Kidney (tissue), 14 donors: ENCODE results near the gene FKBP6. TPM values are rescaled to one million over a fixed set of nuclear protein-coding genes. Genes with fewer than 3 reads are reported as not detected.

Experiments used
- DNase-seq, 5 donors: peaks; one replicate each; pipeline ENCODE4 v3.0.0-alpha.2; 2013 to 2020
- FAIRE-seq: peaks from 2 replicates; lab custom pipeline; 2012; peaks lifted over from hg19 to GRCh38; lab: Jason Lieb, UNC
- H3K27ac ChIP-seq, 2 donors: one replicate each; pipeline ENCODE4 v1.7.0; 2013; ENCODE audit warnings: low read depth in 2 of 2, low read length in 2 of 2, inconsistent platforms in 1 of 2
- H3K27me3 ChIP-seq: one replicate; pipeline ENCODE4 v1.7.1; 2013; ENCODE audit warnings: low read length, inconsistent platforms; ENCODE audit not compliant: control insufficient read depth, insufficient read depth
- H3K36me3 ChIP-seq, 3 donors: one replicate each; pipeline versions ENCODE4 v1.7.0 to v1.7.1; 2013; ENCODE audit warnings: low read length in 3 of 3, control low read depth in 1 of 3, inconsistent platforms in 1 of 3; ENCODE audit not compliant: insufficient read depth in 3 of 3, control insufficient read depth in 2 of 3
- H3K4me1 ChIP-seq, 3 donors: one replicate each; pipeline versions ENCODE4 v1.7.0 to v1.7.1; 2013; ENCODE audit warnings: low read length in 3 of 3, inconsistent platforms in 1 of 3, low read depth in 1 of 3; ENCODE audit not compliant: control insufficient read depth in 2 of 3, insufficient read depth in 2 of 3
- H3K4me3 ChIP-seq, 3 donors: one replicate each; pipeline versions ENCODE4 v1.7.0 to v1.8.1; 2013; ENCODE audit warnings: low read length in 3 of 3, control low read depth in 1 of 3, inconsistent platforms in 1 of 3
- H3K9ac ChIP-seq, 3 donors: one replicate each; pipeline versions ENCODE4 v1.7.0 to v1.7.1; 2013; ENCODE audit warnings: low read length in 3 of 3, control low read depth in 1 of 3, inconsistent platforms in 1 of 3
- H3K9me3 ChIP-seq, 3 donors: one replicate each; pipeline versions ENCODE4 v1.7.0 to v1.7.1; 2013; ENCODE audit warnings: low read length in 3 of 3, control low read depth in 1 of 3, inconsistent platforms in 1 of 3; ENCODE audit not compliant: control insufficient read depth in 2 of 3, insufficient read depth in 1 of 3
- CTCF ChIP-seq: IDR thresholded peaks from 3 replicates; pipeline ENCODE4 v1.5.1; 2012; ENCODE audit warnings: mild to moderate bottlenecking, moderate library complexity, borderline replicate concordance; ENCODE audit not compliant: insufficient read depth; ENCODE audit errors: extremely low read depth
- intact Hi-C: fragments of 100-400 bp; cut with DNase I; formaldehyde crosslinking; loops from one replicate; pipeline ENCODE4 v1.11.1; 2022
- polyA plus RNA-seq: library from polyadenylated mRNA; stranded (reverse); fragments of 350-450 nt; fragmentation: Illumina TruSeq; extraction: RNeasy Lipid Tissue Mini Kit (QIAGEN cat#74804); gene quantifications from one replicate; pipeline ENCODE4 v1.2.3, GENCODE V29; 2014; ENCODE audit warnings: low read depth, low replicate concordance; ENCODE audit not compliant: insufficient read depth
- total RNA-seq: library from RNA; stranded (reverse); fragmentation: NEBNext Ultra II Directional; extraction: Animal tissue kit (Norgen Biotek cat#: 25700); gene quantifications from one replicate; pipeline ENCODE4 v1.2.1, GENCODE V29; 2021
- donor health status: control.
- donor health status: control.
- donor health status: control.
- donor health status: control.
- donor health status: control.
- donor health status: DM: yes; HTN: yes; CAD: no.
- donor health status: Normal renal cell carcinoma (clear cell type).

FKBP6 gene
- total and polyA plus RNA-seq, 2 donors from 2014 or later = 0.13 TPM; not detected in 1

GRCh38 chr7:73356159-73356558, 28.2 kb downstream of the FKBP6 start:
- Histone ChIP-seq H3K4me1 (peaks cover 0 to 6% (median 0%) of the 10 kb centered on the region in 3 donors), H3K27me3 (no peaks in the 10 kb centered on the region), H3K36me3 (no peaks in the 10 kb centered on the region), H3K27ac (no peak overlapping the region), H3K9me3 (no peaks in the 10 kb centered on the region), H3K4me3 (no peak overlapping the region), H3K9ac (no peak overlapping the region)
- intact Hi-C loops = no loop called here
- no peak for FAIRE-seq
- TF ChIP-seq CTCF = no peak
- DNase-seq = no peak

GRCh38 chr7:73358590-73359275, 30.8 kb downstream of the FKBP6 start:
- FAIRE-seq = no peak

GRCh38 chr7:73359306-73359705, 31.3 kb downstream of the FKBP6 start:
- Histone ChIP-seq H3K27ac (no peak overlapping the region), H3K9me3 (no peaks in the 10 kb centered on the region), H3K9ac (no peak overlapping the region), H3K27me3 (no peaks in the 10 kb centered on the region), H3K4me1 (peaks cover 0 to 6% (median 0%) of the 10 kb centered on the region in 3 donors), H3K4me3 (no peak overlapping the region), H3K36me3 (no peaks in the 10 kb centered on the region)
- FAIRE-seq (no peak), DNase-seq (no peak)
- intact Hi-C loops = no loop called here
- TF ChIP-seq CTCF = no peak

More at GRCh38 chr7:73358590-73359275, 30.8 kb downstream of the FKBP6 start:
- Histone ChIP-seq H3K27ac (no peak overlapping the region), H3K36me3 (no peaks in the 10 kb centered on the region), H3K27me3 (no peaks in the 10 kb centered on the region), H3K4me3 (peak overlapping the region in 2 of 3 donors; percentile 53 to 56), H3K9me3 (no peaks in the 10 kb centered on the region), H3K9ac (peak overlapping the region in 1 of 3 donors; percentile 29), H3K4me1 (peaks cover 0 to 6% (median 0%) of the 10 kb centered on the region in 3 donors)
- intact Hi-C loops = no loop called here
- no peak for TF ChIP-seq CTCF
- DNase-seq = peak in 1 of 5 donors; percentile 47
